ENCODE data around the gene SH2B2.

Gene SH2B2

DNA sequence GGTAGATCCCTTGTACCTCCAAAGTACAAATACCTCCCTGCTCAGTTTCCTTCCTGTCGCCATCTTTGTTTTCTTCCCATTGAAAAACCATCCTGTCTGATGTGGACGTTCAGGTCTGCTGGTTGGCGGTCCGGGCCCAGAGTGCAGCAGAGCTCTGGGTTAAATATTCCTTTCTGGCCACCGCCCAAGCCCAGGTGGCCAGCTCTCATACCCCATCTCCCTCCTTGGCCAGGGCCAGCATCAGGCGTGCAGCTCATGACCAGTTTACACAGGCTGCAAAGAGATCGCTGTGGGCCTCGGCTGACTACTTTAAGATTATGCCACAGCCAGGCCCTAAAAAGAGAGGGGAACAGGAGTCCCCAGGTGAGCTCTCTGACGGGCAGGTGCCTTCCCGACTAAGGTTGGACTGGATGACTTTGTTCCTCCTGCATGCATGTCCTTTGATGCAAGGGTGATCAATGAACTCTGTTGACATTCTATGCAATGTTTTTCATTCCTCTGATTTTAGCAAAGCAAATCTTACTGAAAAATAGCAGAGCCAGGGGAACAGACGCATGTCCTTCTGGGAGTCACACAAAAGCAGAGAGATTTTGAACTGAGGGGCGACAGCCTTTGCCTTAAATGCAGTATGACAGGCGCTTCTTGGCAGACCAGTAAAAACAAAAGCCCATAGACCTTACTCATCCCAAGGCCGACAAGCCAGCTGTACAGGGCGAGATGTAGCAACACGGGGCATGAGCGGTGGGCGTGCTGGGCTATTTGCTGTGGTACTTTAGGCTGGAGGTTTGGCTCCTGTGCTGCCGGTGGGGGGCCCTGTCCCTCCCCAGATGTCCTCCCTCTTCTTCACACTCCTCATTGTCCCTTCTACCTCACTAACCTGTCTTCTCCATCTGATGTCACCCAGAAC lies 33.3 kb upstream of the SH2B2 start:
- Histone ChIP-seq H3K4me3 (ENCODE audit: insufficient read depth in 1 of 2, low read depth in 1 of 2, low read length in 2 of 2) (no peak overlapping the region), H4K91ac (ENCODE audit: low read length) (no peak overlapping the region), H3K27me3 (ENCODE audit: control insufficient read depth in 1 of 2, insufficient read depth in 1 of 2, low read length in 2 of 2) (no peaks in the 10 kb centered on the region), H3K9ac (ENCODE audit: low read length) (no peak overlapping the region), H3K23ac (ENCODE audit: low read length in 2 of 2) (no peak overlapping the region), H3K4ac (ENCODE audit: low read depth in 1 of 2, low read length in 2 of 2) (no peak overlapping the region), H3K14ac (ENCODE audit: low read length in 2 of 2) (no peak overlapping the region), H2AFZ (ENCODE audit: low read depth, low read length) (no peak overlapping the region), H3K18ac (ENCODE audit: low read depth in 1 of 2, low read length in 2 of 2) (no peak overlapping the region), H2BK120ac (ENCODE audit: low read depth, low read length) (no peak overlapping the region), H3K79me1 (replicated peaks; ENCODE audit: low read length, poor library complexity, severe bottlenecking) (no peaks in the 10 kb centered on the region), H2BK12ac (ENCODE audit: low read length in 2 of 2) (no peak overlapping the region), H3K4me2 (ENCODE audit: low read length, poor library complexity, severe bottlenecking) (no peak overlapping the region), H2AK5ac (ENCODE audit: low read length, severe bottlenecking) (no peak overlapping the region), H3K4me1 (ENCODE audit: control insufficient read depth, insufficient read depth, low read depth, low read length) (no peaks in the 10 kb centered on the region), H2BK15ac (ENCODE audit: low read depth, poor library complexity, severe bottlenecking) (no peak overlapping the region), H3K9me3 (ENCODE audit: control insufficient read depth, low read length) (no peaks in the 10 kb centered on the region), H3K36me3 (ENCODE audit: control insufficient read depth in 1 of 2, insufficient read depth in 2 of 2, low read depth in 1 of 2, low read length in 2 of 2) (peaks cover 8 to 26% of the 10 kb centered on the region in 2 experiments), H4K8ac (ENCODE audit: low read length) (no peak overlapping the region), H3K27ac (ENCODE audit: low read length, poor library complexity, severe bottlenecking) (no peak overlapping the region), H2BK5ac (ENCODE audit: low read depth, low read length, poor library complexity, severe bottlenecking) (no peak overlapping the region)
- 95% methylated on average over 18 of the region's 19 CpGs for WGBS
- no peak for DNase-seq

DNA sequence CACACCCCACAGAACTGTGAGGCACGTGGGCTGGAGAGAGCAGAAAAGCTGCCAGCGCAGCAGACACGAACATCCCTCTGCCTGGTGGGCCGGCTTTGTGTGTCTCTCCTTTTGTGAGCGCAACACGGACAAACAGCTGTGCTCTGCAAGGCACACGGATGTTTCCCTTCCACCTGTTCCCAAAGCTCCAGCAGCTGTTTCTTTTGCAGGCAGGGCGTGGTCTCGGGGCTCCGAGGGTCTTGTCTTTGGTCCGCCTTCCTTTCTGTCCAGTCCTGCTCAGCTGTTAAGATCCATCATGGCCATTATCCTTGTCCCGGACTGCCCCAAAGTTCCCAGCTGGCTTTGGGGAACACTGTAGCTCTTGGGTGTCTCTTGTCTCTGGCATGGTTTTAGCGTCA lies 32.7 kb upstream of the SH2B2 start:
- no peak overlapping the region for H2AK5ac ChIP-seq (ENCODE audit: low read length, severe bottlenecking)
- 96% methylated on average over 13 of the region's 13 CpGs for WGBS
- no peak overlapping the region for H2BK15ac ChIP-seq (ENCODE audit: low read depth, poor library complexity, severe bottlenecking)

DNA sequence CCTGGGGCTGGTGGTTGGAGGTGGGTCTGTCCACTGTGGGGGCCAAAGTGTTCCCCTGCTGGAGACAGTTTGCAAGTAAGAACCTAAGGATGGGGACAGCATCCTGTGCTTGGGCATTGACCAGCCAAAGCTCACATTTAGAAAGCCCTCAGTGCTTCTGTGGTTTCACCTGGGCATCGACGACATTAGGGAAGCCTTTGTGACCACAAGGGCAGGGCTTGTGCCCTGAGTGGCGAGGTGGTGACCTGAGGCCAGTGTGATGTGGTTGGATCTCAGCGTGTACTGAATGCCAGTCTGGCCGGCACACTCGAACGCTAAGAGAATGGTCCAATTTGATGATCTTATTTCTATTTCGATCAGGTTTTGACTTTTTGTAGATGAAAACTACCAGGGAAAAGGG lies 32.1 kb upstream of the SH2B2 start:
- Histone ChIP-seq H3K4me1 (ENCODE audit: control insufficient read depth, insufficient read depth, low read depth, low read length) (no peaks in the 10 kb centered on the region), H3K79me1 (replicated peaks; ENCODE audit: low read length, poor library complexity, severe bottlenecking) (no peaks in the 10 kb centered on the region), H2BK15ac (ENCODE audit: low read depth, poor library complexity, severe bottlenecking) (no peak overlapping the region), H3K4me3 (ENCODE audit: insufficient read depth in 1 of 2, low read depth in 1 of 2, low read length in 2 of 2) (no peak overlapping the region), H4K91ac (ENCODE audit: low read length) (no peak overlapping the region), H3K4me2 (ENCODE audit: low read length, poor library complexity, severe bottlenecking) (no peak overlapping the region), H2BK12ac (ENCODE audit: low read length in 2 of 2) (no peak overlapping the region), H3K9me3 (ENCODE audit: control insufficient read depth, low read length) (no peaks in the 10 kb centered on the region), H3K27me3 (ENCODE audit: control insufficient read depth in 1 of 2, insufficient read depth in 1 of 2, low read length in 2 of 2) (no peaks in the 10 kb centered on the region), H2AK5ac (ENCODE audit: low read length, severe bottlenecking) (no peak overlapping the region), H4K8ac (ENCODE audit: low read length) (no peak overlapping the region), H3K9ac (ENCODE audit: low read length) (no peak overlapping the region), H3K18ac (ENCODE audit: low read depth in 1 of 2, low read length in 2 of 2) (no peak overlapping the region), H3K4ac (ENCODE audit: low read depth in 1 of 2, low read length in 2 of 2) (no peak overlapping the region), H2BK5ac (ENCODE audit: low read depth, low read length, poor library complexity, severe bottlenecking) (no peak overlapping the region), H3K23ac (ENCODE audit: low read length in 2 of 2) (no peak overlapping the region), H3K14ac (ENCODE audit: low read length in 2 of 2) (no peak overlapping the region), H2AFZ (ENCODE audit: low read depth, low read length) (no peak overlapping the region), H3K27ac (ENCODE audit: low read length, poor library complexity, severe bottlenecking) (no peak overlapping the region), H3K36me3 (ENCODE audit: control insufficient read depth in 1 of 2, insufficient read depth in 2 of 2, low read depth in 1 of 2, low read length in 2 of 2) (peaks cover 8 to 16% of the 10 kb centered on the region in 2 experiments), H2BK120ac (ENCODE audit: low read depth, low read length) (no peak overlapping the region)
- WGBS, result 94% methylated on average over 8 of the region's 8 CpGs
- no peak for DNase-seq

More for the DNA sequence above, 32.7 kb upstream of the SH2B2 start:
- Histone ChIP-seq H2BK120ac (ENCODE audit: low read depth, low read length) (no peak overlapping the region), H3K18ac (ENCODE audit: low read depth in 1 of 2, low read length in 2 of 2) (no peak overlapping the region), H3K79me1 (replicated peaks; ENCODE audit: low read length, poor library complexity, severe bottlenecking) (no peaks in the 10 kb centered on the region), H3K23ac (ENCODE audit: low read length in 2 of 2) (no peak overlapping the region), H3K4me1 (ENCODE audit: control insufficient read depth, insufficient read depth, low read depth, low read length) (no peaks in the 10 kb centered on the region), H3K36me3 (ENCODE audit: control insufficient read depth in 1 of 2, insufficient read depth in 2 of 2, low read depth in 1 of 2, low read length in 2 of 2) (peaks cover 8 to 19% of the 10 kb centered on the region in 2 experiments), H2AFZ (ENCODE audit: low read depth, low read length) (no peak overlapping the region), H3K4me2 (ENCODE audit: low read length, poor library complexity, severe bottlenecking) (no peak overlapping the region), H3K4ac (ENCODE audit: low read depth in 1 of 2, low read length in 2 of 2) (no peak overlapping the region), H3K9me3 (ENCODE audit: control insufficient read depth, low read length) (no peaks in the 10 kb centered on the region), H2BK12ac (ENCODE audit: low read length in 2 of 2) (no peak overlapping the region), H3K27me3 (ENCODE audit: control insufficient read depth in 1 of 2, insufficient read depth in 1 of 2, low read length in 2 of 2) (no peaks in the 10 kb centered on the region), H3K9ac (ENCODE audit: low read length) (no peak overlapping the region), H4K8ac (ENCODE audit: low read length) (no peak overlapping the region), H4K91ac (ENCODE audit: low read length) (no peak overlapping the region), H2BK5ac (ENCODE audit: low read depth, low read length, poor library complexity, severe bottlenecking) (no peak overlapping the region), H3K27ac (ENCODE audit: low read length, poor library complexity, severe bottlenecking) (no peak overlapping the region), H3K14ac (ENCODE audit: low read length in 2 of 2) (no peak overlapping the region), H3K4me3 (ENCODE audit: insufficient read depth in 1 of 2, low read depth in 1 of 2, low read length in 2 of 2) (no peak overlapping the region)
- DNase-seq, result no peak

DNA sequence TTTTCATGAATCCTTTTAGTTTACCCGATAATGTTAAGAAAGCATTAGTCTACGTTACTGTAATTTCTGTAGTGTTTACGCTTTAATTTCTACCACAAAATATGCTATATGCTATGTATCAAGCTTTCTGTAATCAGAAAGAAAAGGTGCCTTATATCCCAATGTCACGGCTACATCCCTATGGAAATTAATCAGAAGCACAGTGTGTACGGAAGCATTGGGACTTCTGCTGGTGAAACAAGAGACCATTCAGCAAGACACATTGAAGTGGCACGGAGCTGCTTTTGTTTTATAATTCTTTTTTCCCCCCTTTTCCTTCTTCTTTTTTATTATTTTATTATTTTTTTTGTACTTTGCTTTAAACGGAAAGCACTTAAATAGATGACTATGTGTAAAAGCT lies 31.2 kb upstream of the SH2B2 start:
- Histone ChIP-seq H3K36me3 (ENCODE audit: control insufficient read depth in 1 of 2, insufficient read depth in 2 of 2, low read depth in 1 of 2, low read length in 2 of 2) (peaks cover 0 to 12% of the 10 kb centered on the region in 2 experiments), H3K4ac (ENCODE audit: low read depth in 1 of 2, low read length in 2 of 2) (no peak overlapping the region), H2BK12ac (ENCODE audit: low read length in 2 of 2) (no peak overlapping the region), H2BK15ac (ENCODE audit: low read depth, poor library complexity, severe bottlenecking) (no peak overlapping the region), H3K79me1 (replicated peaks; ENCODE audit: low read length, poor library complexity, severe bottlenecking) (no peaks in the 10 kb centered on the region), H2BK5ac (ENCODE audit: low read depth, low read length, poor library complexity, severe bottlenecking) (no peak overlapping the region), H3K4me2 (ENCODE audit: low read length, poor library complexity, severe bottlenecking) (no peak overlapping the region), H3K18ac (ENCODE audit: low read depth in 1 of 2, low read length in 2 of 2) (no peak overlapping the region), H2AK5ac (ENCODE audit: low read length, severe bottlenecking) (no peak overlapping the region), H2BK120ac (ENCODE audit: low read depth, low read length) (no peak overlapping the region), H3K4me1 (ENCODE audit: control insufficient read depth, insufficient read depth, low read depth, low read length) (no peaks in the 10 kb centered on the region), H3K9me3 (ENCODE audit: control insufficient read depth, low read length) (no peaks in the 10 kb centered on the region), H3K9ac (ENCODE audit: low read length) (no peak overlapping the region), H4K91ac (ENCODE audit: low read length) (no peak overlapping the region), H3K14ac (ENCODE audit: low read length in 2 of 2) (no peak overlapping the region), H2AFZ (ENCODE audit: low read depth, low read length) (no peak overlapping the region), H4K8ac (ENCODE audit: low read length) (no peak overlapping the region), H3K23ac (ENCODE audit: low read length in 2 of 2) (no peak overlapping the region), H3K4me3 (ENCODE audit: insufficient read depth in 1 of 2, low read depth in 1 of 2, low read length in 2 of 2) (no peak overlapping the region), H3K27ac (ENCODE audit: low read length, poor library complexity, severe bottlenecking) (no peak overlapping the region), H3K27me3 (ENCODE audit: control insufficient read depth in 1 of 2, insufficient read depth in 1 of 2, low read length in 2 of 2) (no peaks in the 10 kb centered on the region)
- no peak for DNase-seq
- 97% methylated on average over 3 of the region's 7 CpGs for WGBS

Data from mesenchymal stem cell (in vitro differentiated cells and primary cell).